ENCODE data around the gene CD48.

The CD48 gene

DNA sequence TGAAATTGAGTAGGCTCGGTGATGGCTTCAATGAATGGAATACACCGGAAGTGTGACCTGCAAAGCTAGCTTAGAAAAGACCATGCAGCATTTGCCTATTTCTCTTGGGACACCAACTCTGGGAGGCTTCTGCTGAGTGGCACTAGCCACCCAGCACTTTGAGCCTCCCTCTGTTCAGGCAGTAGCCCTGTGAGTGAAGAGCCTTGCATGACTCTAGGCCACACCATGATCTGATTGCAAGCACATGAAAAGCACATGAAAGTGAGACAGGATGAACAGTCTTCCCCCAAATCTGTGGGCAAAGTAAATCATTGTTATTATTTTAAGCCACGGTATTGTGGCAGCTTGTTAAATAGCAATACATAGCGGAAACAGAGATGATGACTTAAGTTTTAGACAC lies 2.8 kb downstream of the CD48 start:
- ATAC-seq (ENCODE audit: insufficient read depth, low read depth) = peak; percentile 41
- Histone ChIP-seq H3K9me3 (ENCODE audit: insufficient read depth, low read length, severe bottlenecking) (no peaks in the 10 kb centered on the region), H3K79me2 (ENCODE audit: insufficient read depth, low read length) (peaks cover 79% of the 10 kb centered on the region), H2AFZ (ENCODE audit: low read depth, low read length) (no peak overlapping the region), H3K4me2 (ENCODE audit: insufficient read depth, low read length) (peak overlapping the region; percentile 90), H3K27ac (ENCODE audit: low read length) (peak overlapping the region; percentile 99), H3K9ac (ENCODE audit: low read depth, low read length) (peak overlapping the region; percentile 72), H3K27me3 (ENCODE audit: insufficient read depth, low read length, poor library complexity) (no peaks in the 10 kb centered on the region), H3K36me3 (ENCODE audit: insufficient read depth, low read length) (peaks cover 6% of the 10 kb centered on the region), H3K4me3 (ENCODE audit: low read depth in 1 of 2, low read length in 2 of 2) (peak overlapping the region in 1 of 2 experiments; percentile 70; a peak in 2 of 4 replicates), H4K20me1 (ENCODE audit: insufficient read depth, low read length) (no peaks in the 10 kb centered on the region), H3K4me1 (ENCODE audit: insufficient read depth, low read length) (peaks cover 83% of the 10 kb centered on the region)
- peak; percentile 53 for DNase-seq
- no peak for TF ChIP-seq EZH2 (IDR thresholded peaks at IDR 0.05; ENCODE audit: borderline replicate concordance, low read depth, low read length, severe bottlenecking)
- TF ChIP-seq, protein P1, sequence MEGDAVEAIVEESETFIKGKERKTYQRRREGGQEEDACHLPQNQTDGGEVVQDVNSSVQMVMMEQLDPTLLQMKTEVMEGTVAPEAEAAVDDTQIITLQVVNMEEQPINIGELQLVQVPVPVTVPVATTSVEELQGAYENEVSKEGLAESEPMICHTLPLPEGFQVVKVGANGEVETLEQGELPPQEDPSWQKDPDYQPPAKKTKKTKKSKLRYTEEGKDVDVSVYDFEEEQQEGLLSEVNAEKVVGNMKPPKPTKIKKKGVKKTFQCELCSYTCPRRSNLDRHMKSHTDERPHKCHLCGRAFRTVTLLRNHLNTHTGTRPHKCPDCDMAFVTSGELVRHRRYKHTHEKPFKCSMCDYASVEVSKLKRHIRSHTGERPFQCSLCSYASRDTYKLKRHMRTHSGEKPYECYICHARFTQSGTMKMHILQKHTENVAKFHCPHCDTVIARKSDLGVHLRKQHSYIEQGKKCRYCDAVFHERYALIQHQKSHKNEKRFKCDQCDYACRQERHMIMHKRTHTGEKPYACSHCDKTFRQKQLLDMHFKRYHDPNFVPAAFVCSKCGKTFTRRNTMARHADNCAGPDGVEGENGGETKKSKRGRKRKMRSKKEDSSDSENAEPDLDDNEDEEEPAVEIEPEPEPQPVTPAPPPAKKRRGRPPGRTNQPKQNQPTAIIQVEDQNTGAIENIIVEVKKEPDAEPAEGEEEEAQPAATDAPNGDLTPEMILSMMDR (IDR thresholded peaks at IDR 0.05; ENCODE audit: borderline replicate concordance, extremely low read depth, low read length, poor library complexity, severe bottlenecking) = no peak

DNA sequence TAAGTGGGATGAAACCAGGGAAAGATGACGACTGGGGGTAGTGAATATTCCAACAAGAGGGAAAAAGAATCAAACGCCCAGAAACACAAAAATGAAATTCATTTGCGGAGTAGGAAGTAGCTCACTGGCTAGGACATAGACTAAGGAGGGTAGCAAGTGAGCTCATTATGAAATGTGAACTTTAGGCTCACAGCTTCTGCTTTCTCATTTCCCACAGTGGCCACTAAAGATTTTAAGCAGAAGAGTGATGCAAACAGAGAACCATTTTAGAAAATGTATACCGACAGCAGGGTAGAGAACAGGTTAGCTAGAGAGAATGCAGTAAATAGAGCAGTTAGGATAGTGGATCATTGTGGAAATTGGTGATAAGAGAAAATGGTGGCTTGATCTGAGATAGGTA lies 3.5 kb downstream of the CD48 start:
- Histone ChIP-seq H3K4me1 (ENCODE audit: insufficient read depth, low read length) (peaks cover 77% of the 10 kb centered on the region), H3K79me2 (ENCODE audit: insufficient read depth, low read length) (peaks cover 86% of the 10 kb centered on the region), H2AFZ (ENCODE audit: low read depth, low read length) (peak overlapping the region; percentile 67), H3K36me3 (ENCODE audit: insufficient read depth, low read length) (peaks cover 11% of the 10 kb centered on the region), H4K20me1 (ENCODE audit: insufficient read depth, low read length) (no peaks in the 10 kb centered on the region), H3K9me3 (ENCODE audit: insufficient read depth, low read length, severe bottlenecking) (no peaks in the 10 kb centered on the region), H3K27ac (ENCODE audit: low read length) (peak overlapping the region; percentile 99), H3K27me3 (ENCODE audit: insufficient read depth, low read length, poor library complexity) (no peaks in the 10 kb centered on the region), H3K4me2 (ENCODE audit: insufficient read depth, low read length) (peak overlapping the region; percentile 90), H3K4me3 (ENCODE audit: low read depth in 1 of 2, low read length in 2 of 2) (peak overlapping the region in 1 of 2 experiments; percentile 70; a peak in 2 of 4 replicates), H3K9ac (ENCODE audit: low read depth, low read length) (peak overlapping the region; percentile 72)
- ATAC-seq (ENCODE audit: insufficient read depth, low read depth) = no peak
- DNase-seq = no peak
- TF ChIP-seq, protein P1 (IDR thresholded peaks at IDR 0.05; ENCODE audit: borderline replicate concordance, extremely low read depth, low read length, poor library complexity, severe bottlenecking) = no peak
- no peak for TF ChIP-seq EZH2 (IDR thresholded peaks at IDR 0.05; ENCODE audit: borderline replicate concordance, low read depth, low read length, severe bottlenecking)

DNA sequence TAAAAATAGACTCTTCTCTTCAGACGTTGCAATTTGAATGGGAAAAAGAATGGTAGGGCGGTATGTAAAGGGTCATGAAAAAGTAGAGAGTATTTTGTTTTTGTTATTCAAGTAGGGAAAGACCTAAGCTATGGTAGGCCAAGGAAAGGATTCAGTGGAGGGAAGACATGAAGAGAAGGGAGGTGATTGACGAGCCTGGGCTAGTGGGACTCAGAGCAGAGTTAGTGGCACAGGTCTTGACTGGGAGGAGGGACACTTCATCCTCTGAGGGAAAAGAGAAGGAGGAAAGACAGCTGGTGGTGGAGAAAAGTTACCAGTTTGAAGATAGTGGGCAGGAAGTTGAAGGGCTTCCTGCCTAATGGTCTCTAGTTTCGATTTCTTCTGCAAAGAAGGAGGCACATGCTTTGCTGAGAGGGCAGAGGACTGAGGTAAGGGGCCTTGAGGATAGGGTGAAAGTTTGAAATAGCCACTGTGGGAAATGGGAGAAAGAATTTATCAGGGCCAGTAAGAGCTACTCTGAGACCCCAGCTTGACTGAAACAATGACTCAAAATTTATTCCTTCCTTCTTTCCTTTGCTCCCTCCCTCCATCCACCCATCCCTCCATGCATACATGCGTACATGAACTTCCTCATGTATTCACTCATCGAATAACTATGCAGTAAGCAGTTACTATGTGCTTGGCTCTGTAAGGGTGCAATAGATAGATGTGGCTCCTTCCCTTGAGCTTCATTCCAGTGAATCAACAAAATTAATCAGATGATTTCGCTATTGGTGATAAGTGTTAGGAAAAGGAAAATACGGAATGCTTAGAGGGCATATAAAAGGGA lies 4.2 kb downstream of the CD48 start:
- TF ChIP-seq, protein P1 (IDR thresholded peaks at IDR 0.05; ENCODE audit: borderline replicate concordance, extremely low read depth, low read length, poor library complexity, severe bottlenecking) = no peak
- no peak for TF ChIP-seq EZH2 (IDR thresholded peaks at IDR 0.05; ENCODE audit: borderline replicate concordance, low read depth, low read length, severe bottlenecking)
- DNase-seq (peak; percentile 69), ATAC-seq (ENCODE audit: insufficient read depth, low read depth) (peak; percentile 71)
- Histone ChIP-seq H3K27me3 (ENCODE audit: insufficient read depth, low read length, poor library complexity) (no peaks in the 10 kb centered on the region), H3K36me3 (ENCODE audit: insufficient read depth, low read length) (peaks cover 17% of the 10 kb centered on the region), H3K9ac (ENCODE audit: low read depth, low read length) (peak overlapping the region; percentile 72), H3K9me3 (ENCODE audit: insufficient read depth, low read length, severe bottlenecking) (no peaks in the 10 kb centered on the region), H2AFZ (ENCODE audit: low read depth, low read length) (peak overlapping the region; percentile 67), H3K79me2 (ENCODE audit: insufficient read depth, low read length) (peaks cover 90% of the 10 kb centered on the region), H3K4me3 (ENCODE audit: low read depth in 1 of 2, low read length in 2 of 2) (peak overlapping the region in 1 of 2 experiments; percentile 70; a peak in 2 of 4 replicates), H3K4me2 (ENCODE audit: insufficient read depth, low read length) (peak overlapping the region; percentile 90), H3K4me1 (ENCODE audit: insufficient read depth, low read length) (peaks cover 70% of the 10 kb centered on the region), H3K27ac (ENCODE audit: low read length) (peak overlapping the region; percentile 99), H4K20me1 (ENCODE audit: insufficient read depth, low read length) (no peaks in the 10 kb centered on the region)

Measured in DND-41 (cell line).